ENCODE data around the gene CAPN3.

Gene CAPN3

GRCh38 chr15:42358141-42358540, 1.2 kb upstream of the CAPN3 start (continued):
- TF ChIP-seq TSHZ2 (CRISPR knock-in tag; IDR thresholded peaks at IDR 0.05) (no peak), SNAI2 (CRISPR knock-in tag; IDR thresholded peaks at IDR 0.05) (no peak)

- no peak for ATAC-seq
- TF ChIP-seq ZFP30 (CRISPR knock-in tag; IDR thresholded peaks at IDR 0.05) (no peak), CSDC2 (CRISPR knock-in tag; IDR thresholded peaks at IDR 0.05) (no peak), ZNF565 (CRISPR knock-in tag; conservative IDR thresholded peaks at IDR 0.05; ENCODE audit: low read depth) (no peak), ISL1 (CRISPR knock-in tag; IDR thresholded peaks at IDR 0.05) (no peak), ZC3H10 (CRISPR knock-in tag; IDR thresholded peaks at IDR 0.05) (no peak), TCF4 (CRISPR knock-in tag; IDR thresholded peaks at IDR 0.05; ENCODE audit: borderline replicate concordance) (no peak), SNAI2 (CRISPR knock-in tag; IDR thresholded peaks at IDR 0.05) (no peak), TSHZ2 (CRISPR knock-in tag; IDR thresholded peaks at IDR 0.05) (no peak), ARNTL (CRISPR knock-in tag; IDR thresholded peaks at IDR 0.05; ENCODE audit: borderline replicate concordance, low read depth) (no peak), PATZ1 (CRISPR knock-in tag; IDR thresholded peaks at IDR 0.05; ENCODE audit: borderline replicate concordance) (no peak), OSR1 (CRISPR knock-in tag; IDR thresholded peaks at IDR 0.05) (no peak)
These were observed 684 bp downstream of the CAPN3 start for GRCh38 chr15:42359985-42360384.

GRCh38 chr15:42360535-42361112, 1.3 kb downstream of the CAPN3 start:
- TF ChIP-seq CREB5 (CRISPR knock-in tag; IDR thresholded peaks at IDR 0.05; ENCODE audit: low read depth) (no peak), TSHZ2 (CRISPR knock-in tag; IDR thresholded peaks at IDR 0.05) (no peak), TOX (CRISPR knock-in tag; IDR thresholded peaks at IDR 0.05; ENCODE audit: borderline replicate concordance) (no peak), PATZ1 (CRISPR knock-in tag; IDR thresholded peaks at IDR 0.05; ENCODE audit: borderline replicate concordance) (no peak), ESRRG (CRISPR knock-in tag; IDR thresholded peaks at IDR 0.05) (no peak), POU6F1 (CRISPR knock-in tag; IDR thresholded peaks at IDR 0.05; ENCODE audit: borderline replicate concordance, low read depth) (no peak)
- no peak for ATAC-seq
